Glomerular endothelial cell (primary cell): Measurements from ENCODE around the gene NPIPA8. TPM values are rescaled to one million over a fixed set of nuclear protein-coding genes. Genes with fewer than 3 reads are reported as not detected.
"Not testable (repeated sequence)": the region's sequence is repeated elsewhere in the genome, so short reads cannot be mapped to it uniquely, and the experiment has no call there.

Experiments used
- DNase-seq: peaks from one replicate; pipeline ENCODE4 v3.0.0-alpha.2; 2011; ENCODE audit warnings: low read depth, low spot score; ENCODE audit errors: extremely low read depth
- total RNA-seq: library from RNA; depleted of rRNA; stranded (reverse); fragments of >200 nt; gene quantifications from 2 replicates; pipeline ENCODE4 v1.2.3, GENCODE V29; 2015

Gene NPIPA8
- not detected in 2 replicates for total RNA-seq

- DNase-seq, result not testable (repeated sequence)
These were observed at the start of gene NPIPA8 for GRCh38 chr16:18336636-18337035. TSS of gene NPIPA8 (minus strand) at chr16:18336736. CDS start at chr16:18332662, 4,074 bp downstream.

- DNase-seq, result not testable (repeated sequence)
These were observed 48.7 kb upstream of the NPIPA8 start for GRCh38 chr16:18385285-18385684.

GRCh38 chr16:18384869-18385268 lies 48.3 kb upstream of the NPIPA8 start:
- not testable (repeated sequence) for DNase-seq

GRCh38 chr16:18384098-18384636 lies 47.6 kb upstream of the NPIPA8 start:
- not testable (repeated sequence) for DNase-seq

- not testable (repeated sequence) for DNase-seq
These were observed 46.2 kb upstream of the NPIPA8 start for GRCh38 chr16:18382696-18383095.

- not testable (repeated sequence) for DNase-seq
These were observed 11.2 kb upstream of the NPIPA8 start for GRCh38 chr16:18347742-18348141.

- DNase-seq, result not testable (repeated sequence)
These were observed 10.5 kb upstream of the NPIPA8 start for GRCh38 chr16:18346993-18347392.

GRCh38 chr16:18344634-18345033 lies 8.1 kb upstream of the NPIPA8 start:
- not testable (repeated sequence) for DNase-seq

- not testable (repeated sequence) for DNase-seq
These were observed 5.5 kb upstream of the NPIPA8 start for GRCh38 chr16:18341986-18342385.

- DNase-seq, result not testable (repeated sequence)
These were observed 5.0 kb upstream of the NPIPA8 start for GRCh38 chr16:18341417-18341960.

- DNase-seq, result not testable (repeated sequence)
These were observed 2.7 kb upstream of the NPIPA8 start for GRCh38 chr16:18339210-18339609.

GRCh38 chr16:18311811-18312210 lies 24.7 kb downstream of the NPIPA8 start:
- DNase-seq, result not testable (repeated sequence)

- DNase-seq, result not testable (repeated sequence)
These were observed 27.4 kb downstream of the NPIPA8 start for GRCh38 chr16:18309159-18309558.

- not testable (repeated sequence) for DNase-seq
These were observed 29.3 kb downstream of the NPIPA8 start for GRCh38 chr16:18307241-18307640.

- not testable (repeated sequence) for DNase-seq
These were observed 30.5 kb downstream of the NPIPA8 start for GRCh38 chr16:18306066-18306465.

GRCh38 chr16:18303059-18303706 lies 33.4 kb downstream of the NPIPA8 start:
- not testable (repeated sequence) for DNase-seq

GRCh38 chr16:18297714-18298113 lies 38.8 kb downstream of the NPIPA8 start:
- DNase-seq, result not testable (repeated sequence)

GRCh38 chr16:18296931-18297330 lies 39.6 kb downstream of the NPIPA8 start:
- DNase-seq, result not testable (repeated sequence)

- DNase-seq, result not testable (repeated sequence)
These were observed 42.2 kb downstream of the NPIPA8 start for GRCh38 chr16:18294371-18294770.

GRCh38 chr16:18293337-18293956 lies 43.1 kb downstream of the NPIPA8 start:
- not testable (repeated sequence) for DNase-seq

- not testable (repeated sequence) for DNase-seq
These were observed 45.6 kb downstream of the NPIPA8 start for GRCh38 chr16:18290959-18291358.
